ENCODE data around the gene SMCP.

GRCh38 chr1:152928671-152929070 is 50.5 kb downstream of the SMCP start:
- no peak for TF ChIP-seq REST (IDR thresholded peaks at IDR 0.05; ENCODE audit: low read depth)
- TF ChIP-seq TEAD4 (IDR thresholded peaks at IDR 0.05), result no peak
- no peak for TF ChIP-seq YY1 (IDR thresholded peaks at IDR 0.05; ENCODE audit: low read depth)
- no peak for TF ChIP-seq FOXM1 (IDR thresholded peaks at IDR 0.05; ENCODE audit: borderline replicate concordance, low read depth)
- no peak for TF ChIP-seq CEBPB (IDR thresholded peaks at IDR 0.05)
- no peak for TF ChIP-seq TAF1 (IDR thresholded peaks at IDR 0.05; ENCODE audit: low read depth)
- no peak for TF ChIP-seq EP300 (IDR thresholded peaks at IDR 0.05; ENCODE audit: borderline replicate concordance)
- TF ChIP-seq EGR1 (IDR thresholded peaks at IDR 0.05), result no peak
